H1 (cell line): Measurements from ENCODE around the gene GBA2. TPM values are rescaled to one million over a fixed set of nuclear protein-coding genes. Genes with fewer than 3 reads are reported as not detected.

ENCODE experiments used
- HDAC6 ChIP-seq: IDR thresholded peaks from one replicate; pipeline ENCODE4 v1.7.1; 2012; ENCODE audit warnings: low read depth, mild to moderate bottlenecking, inconsistent platforms, low read length, moderate library complexity
- SUZ12 ChIP-seq: fragments of 200-600 bp; sonication (generic); IDR thresholded peaks from 2 replicates; pipeline ENCODE4 v1.6.1; 2012; ENCODE audit warnings: mild to moderate bottlenecking, inconsistent platforms, low read length, moderate library complexity, mixed read lengths
- TBP ChIP-seq: IDR thresholded peaks from 2 replicates; pipeline ENCODE4 v1.6.1; 2011; ENCODE audit warnings: low read depth, low read length, improper control_type of control experiment
- polyA plus RNA-seq, 7 experiments: library from polyadenylated mRNA; depleted of rRNA in 3 of 7; stranded (reverse) in 5 of 7; unstranded in 2 of 7; fragments of >200 nt in 5 of 7; fragments of 200-250 nt in 2 of 7; gene quantifications; 1 replicate in 5 of 7; 2 replicates in 1 of 7; 4 replicates in 1 of 7; pipeline versions ENCODE4 v1.2.1 to v1.2.3, GENCODE V29; 2011 to 2013; ENCODE audit warnings: missing spikeins in 2 of 7, mixed read lengths in 2 of 7
- total RNA-seq: library from RNA; stranded (reverse); fragmentation: NEBNext Ultra II Directional; extraction: Animal tissue kit (Norgen Biotek cat#: 25700); gene quantifications from 2 replicates; pipeline ENCODE4 v1.2.1, GENCODE V29; 2021

Gene GBA2
- total and polyA plus RNA-seq, 2 of the 8 experiments (the other 6 are each of a cell fraction or from before 2014, with no cell fraction given), result 64.2 to 71.9 TPM

- no peak for TF ChIP-seq TBP
- no peak for TF ChIP-seq SUZ12
- no peak for TF ChIP-seq HDAC6
Measured at GRCh38 chr9:35723908-35724307, 25.1 kb downstream of the GBA2 start (continued).
